Activated T-cell treated with anti-CD3 and anti-CD28 coated beads, Interleukin-2, amount 50 U/mL, for 72 hours (primary cell): ENCODE measurements around the gene ALKAL2. TPM values are rescaled to one million over a fixed set of nuclear protein-coding genes. Genes with fewer than 3 reads are reported as not detected.

Experiments
- ATAC-seq, 2 donors: fragments of 150-1000 bp; cut with Tn5 transposase; replicated peaks in 1 of 2; 2 replicates each; pipeline ENCODE4 v1.10.0; 2021; ENCODE audit warnings: moderate library complexity in 2 of 2, mild to moderate bottlenecking in 1 of 2
- DNase-seq, 2 donors: peaks; one replicate each; pipeline ENCODE4 v3.0.0; 2021 to 2022; ENCODE audit warnings: mixed read lengths in 1 of 2
- H3K27ac Mint-ChIP-seq: one replicate; pipeline ENCODE4 v1.8.0; 2022; ENCODE audit warnings: mild to moderate bottlenecking, moderate library complexity, mixed read lengths
- H3K27me3 Mint-ChIP-seq: one replicate; pipeline ENCODE4 v1.8.0; 2022; ENCODE audit warnings: low read depth, mixed read lengths
- H3K36me3 Mint-ChIP-seq, 2 donors: one replicate each; pipeline ENCODE4 v1.8.0; 2022; ENCODE audit warnings: mixed read lengths in 2 of 2, mild to moderate bottlenecking in 1 of 2; ENCODE audit not compliant: insufficient read depth in 2 of 2
- H3K4me1 Mint-ChIP-seq: one replicate; pipeline ENCODE4 v1.8.0; 2022; ENCODE audit warnings: low read depth, mixed read lengths
- H3K4me3 Mint-ChIP-seq, 2 donors: one replicate each; pipeline ENCODE4 v1.8.0; 2022; ENCODE audit warnings: mild to moderate bottlenecking in 2 of 2, mixed read lengths in 2 of 2, moderate library complexity in 2 of 2
- H3K9me3 Mint-ChIP-seq, 2 donors: one replicate each; pipeline ENCODE4 v1.8.0; 2022; ENCODE audit warnings: mixed read lengths in 2 of 2
- total RNA-seq, 2 donors: library from RNA; stranded (reverse); gene quantifications; one replicate each; pipeline ENCODE4 v1.2.3, GENCODE V29; 2022

The ALKAL2 gene
- total RNA-seq, 2 donors from 2014 or later, result 0.36 to 0.60 TPM

GRCh38 chr2:286774-287392 is 1.0 kb downstream of the ALKAL2 start:
- no peaks in the 10 kb centered on the region for H3K36me3 Mint-ChIP-seq
- H3K9me3 Mint-ChIP-seq, result no peaks in the 10 kb centered on the region
- H3K27me3 Mint-ChIP-seq, result peaks cover 39% of the 10 kb centered on the region
- no peaks in the 10 kb centered on the region for H3K4me1 Mint-ChIP-seq
- peak overlapping the region; percentile 45 to 57 for H3K4me3 Mint-ChIP-seq
- H3K27ac Mint-ChIP-seq, result no peak overlapping the region
- ATAC-seq (no peak), DNase-seq (no peak)

- no peak for DNase-seq
- peaks cover 35% of the 10 kb centered on the region for H3K27me3 Mint-ChIP-seq
- H3K4me1 Mint-ChIP-seq, result no peaks in the 10 kb centered on the region
- peaks cover 0 to 3% of the 10 kb centered on the region in 2 donors for H3K36me3 Mint-ChIP-seq
- no peak overlapping the region for H3K27ac Mint-ChIP-seq
- no peaks in the 10 kb centered on the region for H3K9me3 Mint-ChIP-seq
- ATAC-seq, result no peak
- no peak overlapping the region for H3K4me3 Mint-ChIP-seq
Observed at GRCh38 chr2:286035-286434, 1.9 kb downstream of the ALKAL2 start.

GRCh38 chr2:285531-285930 is 2.4 kb downstream of the ALKAL2 start:
- no peak for ATAC-seq
- peak overlapping the region in 1 of 2 donors; percentile 1 for H3K4me3 Mint-ChIP-seq
- no peak for DNase-seq
- no peaks in the 10 kb centered on the region for H3K4me1 Mint-ChIP-seq
- no peak overlapping the region for H3K27ac Mint-ChIP-seq
- peaks cover 0 to 3% of the 10 kb centered on the region in 2 donors for H3K36me3 Mint-ChIP-seq
- no peaks in the 10 kb centered on the region for H3K9me3 Mint-ChIP-seq
- H3K27me3 Mint-ChIP-seq, result peaks cover 30% of the 10 kb centered on the region

- Mint-ChIP-seq H3K4me3 (no peak overlapping the region), H3K27me3 (peaks cover 24% of the 10 kb centered on the region), H3K27ac (no peak overlapping the region), H3K9me3 (no peaks in the 10 kb centered on the region), H3K4me1 (no peaks in the 10 kb centered on the region), H3K36me3 (peaks cover 0 to 3% of the 10 kb centered on the region in 2 donors)
- DNase-seq (no peak), ATAC-seq (no peak)
Observed at GRCh38 chr2:284896-285492, 2.9 kb downstream of the ALKAL2 start.

GRCh38 chr2:283996-284794 is 3.7 kb downstream of the ALKAL2 start:
- H3K36me3 Mint-ChIP-seq, result peaks cover 2 to 3% of the 10 kb centered on the region in 2 donors
- no peak for DNase-seq
- H3K9me3 Mint-ChIP-seq, result no peaks in the 10 kb centered on the region
- peaks cover 17% of the 10 kb centered on the region for H3K27me3 Mint-ChIP-seq
- ATAC-seq, result no peak
- H3K27ac Mint-ChIP-seq, result no peak overlapping the region
- no peaks in the 10 kb centered on the region for H3K4me1 Mint-ChIP-seq
- H3K4me3 Mint-ChIP-seq, result no peak overlapping the region

GRCh38 chr2:282371-283263 is 5.3 kb downstream of the ALKAL2 start:
- no peak overlapping the region for H3K4me3 Mint-ChIP-seq
- H3K27ac Mint-ChIP-seq, result no peak overlapping the region
- H3K36me3 Mint-ChIP-seq, result peaks cover 3 to 7% of the 10 kb centered on the region in 2 donors
- H3K27me3 Mint-ChIP-seq, result peaks cover 17% of the 10 kb centered on the region
- no peaks in the 10 kb centered on the region for H3K4me1 Mint-ChIP-seq
- DNase-seq (no peak), ATAC-seq (no peak)
- H3K9me3 Mint-ChIP-seq, result no peaks in the 10 kb centered on the region

- Mint-ChIP-seq H3K27me3 (peaks cover 11% of the 10 kb centered on the region), H3K36me3 (peaks cover 3 to 9% of the 10 kb centered on the region in 2 donors), H3K9me3 (no peaks in the 10 kb centered on the region), H3K27ac (no peak overlapping the region), H3K4me1 (no peaks in the 10 kb centered on the region), H3K4me3 (no peak overlapping the region)
- no peak for ATAC-seq
- no peak for DNase-seq
Observed at GRCh38 chr2:281381-281780, 6.5 kb downstream of the ALKAL2 start.

- Mint-ChIP-seq H3K9me3 (no peaks in the 10 kb centered on the region), H3K27me3 (peaks cover 4% of the 10 kb centered on the region), H3K4me3 (no peak overlapping the region), H3K4me1 (no peaks in the 10 kb centered on the region), H3K27ac (no peak overlapping the region), H3K36me3 (peaks cover 3 to 11% of the 10 kb centered on the region in 2 donors)
- DNase-seq (no peak), ATAC-seq (no peak)
Observed at GRCh38 chr2:280650-281110, 7.2 kb downstream of the ALKAL2 start.

- Mint-ChIP-seq H3K27ac (no peak overlapping the region), H3K4me3 (no peak overlapping the region), H3K9me3 (no peaks in the 10 kb centered on the region), H3K36me3 (peaks cover 3 to 11% of the 10 kb centered on the region in 2 donors), H3K27me3 (no peaks in the 10 kb centered on the region), H3K4me1 (no peaks in the 10 kb centered on the region)
- ATAC-seq (no peak), DNase-seq (no peak)
Observed at GRCh38 chr2:279956-280649, 7.8 kb downstream of the ALKAL2 start.

GRCh38 chr2:279366-279765 is 8.5 kb downstream of the ALKAL2 start:
- Mint-ChIP-seq H3K27ac (no peak overlapping the region), H3K27me3 (no peaks in the 10 kb centered on the region), H3K9me3 (no peaks in the 10 kb centered on the region), H3K4me1 (no peaks in the 10 kb centered on the region), H3K36me3 (peaks cover 3 to 13% of the 10 kb centered on the region in 2 donors), H3K4me3 (no peak overlapping the region)
- no peak for DNase-seq
- no peak for ATAC-seq

- no peak for ATAC-seq
- Mint-ChIP-seq H3K27me3 (no peaks in the 10 kb centered on the region), H3K4me3 (no peak overlapping the region), H3K36me3 (peaks cover 3 to 13% of the 10 kb centered on the region in 2 donors), H3K4me1 (no peaks in the 10 kb centered on the region), H3K9me3 (no peaks in the 10 kb centered on the region), H3K27ac (no peak overlapping the region)
- DNase-seq, result no peak
Observed at GRCh38 chr2:278927-279320, 9.0 kb downstream of the ALKAL2 start.

- DNase-seq, result no peak
- H3K27me3 Mint-ChIP-seq, result no peaks in the 10 kb centered on the region
- no peak overlapping the region for H3K4me3 Mint-ChIP-seq
- peak overlapping the region; percentile 42 for H3K27ac Mint-ChIP-seq
- no peaks in the 10 kb centered on the region for H3K4me1 Mint-ChIP-seq
- no peaks in the 10 kb centered on the region for H3K9me3 Mint-ChIP-seq
- no peak for ATAC-seq
- peaks cover 3 to 13% of the 10 kb centered on the region in 2 donors for H3K36me3 Mint-ChIP-seq
Observed at GRCh38 chr2:278312-278926, 9.5 kb downstream of the ALKAL2 start.
